GM06990 (cell line): Measurements from ENCODE around the gene IL10RA.

Experiments
- DNase-seq: peaks from one replicate; pipeline ENCODE4 v3.0.0-alpha.2; 2011; ENCODE audit not compliant: insufficient read length; ENCODE audit errors: extremely low read depth
- H3K27me3 ChIP-seq: replicated peaks from 2 replicates; pipeline ENCODE4 v1.6.0; 2011; ENCODE audit warnings: low read length; ENCODE audit not compliant: control insufficient read depth, insufficient read depth
- H3K36me3 ChIP-seq: 2 replicates; pipeline ENCODE4 v1.5.1; 2011; ENCODE audit warnings: low read length; ENCODE audit not compliant: control insufficient read depth, insufficient read depth
- H3K4me3 ChIP-seq: replicated peaks from 2 replicates; pipeline ENCODE4 v1.5.1; 2011; ENCODE audit warnings: low read depth, mild to moderate bottlenecking, control low read depth, low read length
- TF ChIP-seq, protein P1 (sequence below): IDR thresholded peaks from 2 replicates; pipeline ENCODE4 v1.5.1; 2011; ENCODE audit warnings: low read length, control low read depth, mild to moderate bottlenecking, inconsistent platforms; ENCODE audit not compliant: insufficient read depth, poor library complexity, severe bottlenecking

Gene IL10RA

DNA sequence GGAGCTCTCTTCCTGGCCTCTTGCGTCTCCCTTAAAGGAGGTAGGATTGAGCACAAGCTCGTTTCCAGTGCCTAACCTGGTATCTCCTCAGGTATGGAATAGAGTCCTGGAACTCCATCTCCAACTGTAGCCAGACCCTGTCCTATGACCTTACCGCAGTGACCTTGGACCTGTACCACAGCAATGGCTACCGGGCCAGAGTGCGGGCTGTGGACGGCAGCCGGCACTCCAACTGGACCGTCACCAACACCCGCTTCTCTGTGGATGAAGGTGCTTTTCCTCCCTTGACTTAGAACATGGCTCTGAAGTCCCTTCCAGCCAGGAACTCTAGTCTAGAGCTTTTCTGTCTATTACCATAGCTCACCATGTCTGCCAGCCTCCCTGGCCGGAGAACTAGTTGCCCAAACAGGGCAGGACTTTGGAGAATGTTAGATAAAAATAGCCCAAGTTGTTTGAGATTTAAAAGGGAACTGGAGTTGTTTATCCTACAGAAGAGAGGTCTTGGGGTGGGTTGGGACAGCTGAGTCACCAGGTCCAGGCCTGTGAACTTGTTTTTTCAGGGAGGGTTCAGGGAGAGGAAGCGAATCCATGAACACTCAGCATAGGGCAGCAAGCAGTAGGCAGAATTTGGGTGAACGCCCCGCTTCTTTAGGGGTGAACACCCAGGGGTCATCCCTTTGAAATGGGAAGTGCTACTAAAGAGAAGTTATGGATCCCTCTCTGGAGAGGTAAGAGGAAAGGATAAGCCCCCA lies 3.3 kb downstream of the IL10RA start:
- TF ChIP-seq, protein P1, sequence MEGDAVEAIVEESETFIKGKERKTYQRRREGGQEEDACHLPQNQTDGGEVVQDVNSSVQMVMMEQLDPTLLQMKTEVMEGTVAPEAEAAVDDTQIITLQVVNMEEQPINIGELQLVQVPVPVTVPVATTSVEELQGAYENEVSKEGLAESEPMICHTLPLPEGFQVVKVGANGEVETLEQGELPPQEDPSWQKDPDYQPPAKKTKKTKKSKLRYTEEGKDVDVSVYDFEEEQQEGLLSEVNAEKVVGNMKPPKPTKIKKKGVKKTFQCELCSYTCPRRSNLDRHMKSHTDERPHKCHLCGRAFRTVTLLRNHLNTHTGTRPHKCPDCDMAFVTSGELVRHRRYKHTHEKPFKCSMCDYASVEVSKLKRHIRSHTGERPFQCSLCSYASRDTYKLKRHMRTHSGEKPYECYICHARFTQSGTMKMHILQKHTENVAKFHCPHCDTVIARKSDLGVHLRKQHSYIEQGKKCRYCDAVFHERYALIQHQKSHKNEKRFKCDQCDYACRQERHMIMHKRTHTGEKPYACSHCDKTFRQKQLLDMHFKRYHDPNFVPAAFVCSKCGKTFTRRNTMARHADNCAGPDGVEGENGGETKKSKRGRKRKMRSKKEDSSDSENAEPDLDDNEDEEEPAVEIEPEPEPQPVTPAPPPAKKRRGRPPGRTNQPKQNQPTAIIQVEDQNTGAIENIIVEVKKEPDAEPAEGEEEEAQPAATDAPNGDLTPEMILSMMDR, result no peak
- Histone ChIP-seq H3K4me3 (no peak overlapping the region), H3K27me3 (no peaks in the 10 kb centered on the region), H3K36me3 (peaks cover 10% of the 10 kb centered on the region)
- no peak for DNase-seq

DNA sequence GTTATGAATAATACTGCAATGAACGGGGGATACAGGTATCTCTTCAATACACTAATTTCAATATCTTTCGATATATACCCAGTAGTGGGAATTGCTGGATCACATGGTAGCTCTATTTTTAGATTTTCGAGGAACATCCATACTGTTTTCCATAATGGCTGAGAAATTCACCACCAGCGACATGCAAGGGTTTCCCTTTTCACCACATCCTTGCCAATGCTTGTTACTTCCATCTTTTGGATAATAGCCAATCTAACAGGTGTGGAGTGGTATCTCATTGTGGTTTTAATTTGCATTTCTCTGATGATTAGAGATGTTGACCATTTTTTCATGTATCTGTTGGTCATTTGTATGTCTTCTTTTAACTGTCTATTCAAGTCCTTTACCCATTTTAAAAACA lies 5.9 kb downstream of the IL10RA start:
- no peak for DNase-seq
- peaks cover 20% of the 10 kb centered on the region for H3K36me3 ChIP-seq
- no peak overlapping the region for H3K4me3 ChIP-seq
- TF ChIP-seq, protein P1, result no peak
- H3K27me3 ChIP-seq, result no peaks in the 10 kb centered on the region

- no peak overlapping the region for H3K4me3 ChIP-seq
- TF ChIP-seq, protein P1, result no peak
Measured at GRCh38 chr11:117992620-117993019, 6.4 kb downstream of the IL10RA start.

DNA sequence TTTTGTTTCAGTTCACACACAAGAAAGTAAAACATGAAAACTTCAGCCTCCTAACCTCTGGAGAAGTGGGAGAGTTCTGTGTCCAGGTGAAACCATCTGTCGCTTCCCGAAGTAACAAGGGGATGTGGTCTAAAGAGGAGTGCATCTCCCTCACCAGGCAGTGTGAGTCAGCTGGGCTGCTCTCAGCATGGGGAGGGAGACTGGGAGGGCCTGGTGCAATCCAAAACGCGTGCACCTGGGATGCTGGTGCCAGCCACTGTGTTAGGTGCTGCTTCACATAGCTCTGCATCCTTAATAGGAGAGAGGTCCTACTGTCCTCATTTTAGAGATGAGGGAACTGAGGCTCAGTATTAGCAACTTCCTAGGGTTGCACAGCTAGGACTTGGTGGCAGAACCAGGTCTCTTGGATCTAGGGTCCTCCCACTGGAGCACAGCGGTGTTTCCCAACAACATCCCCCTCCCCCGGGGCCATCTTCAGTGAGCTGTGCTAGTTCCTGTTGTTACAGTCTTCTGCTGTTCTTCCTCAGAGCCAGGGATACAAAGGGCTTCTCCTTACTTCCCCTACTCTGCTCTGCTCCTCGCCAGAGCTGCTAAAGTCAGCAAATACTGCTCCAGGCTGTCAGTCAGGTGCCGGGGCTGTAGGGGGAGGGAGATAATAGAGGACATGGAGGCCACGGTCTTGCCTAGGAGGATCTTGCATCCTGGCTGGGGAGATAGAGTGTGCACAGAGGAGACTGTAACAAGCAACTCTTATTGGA lies 8.0 kb downstream of the IL10RA start:
- no peak overlapping the region for H3K4me3 ChIP-seq
- TF ChIP-seq, protein P1, result no peak
- no peaks in the 10 kb centered on the region for H3K27me3 ChIP-seq
- no peak for DNase-seq
- peaks cover 22% of the 10 kb centered on the region for H3K36me3 ChIP-seq

More at GRCh38 chr11:117992620-117993019, 6.4 kb downstream of the IL10RA start:
- no peak for DNase-seq
- H3K27me3 ChIP-seq, result no peaks in the 10 kb centered on the region
- peaks cover 20% of the 10 kb centered on the region for H3K36me3 ChIP-seq

- no peaks in the 10 kb centered on the region for H3K27me3 ChIP-seq
- peaks cover 21% of the 10 kb centered on the region for H3K36me3 ChIP-seq
- H3K4me3 ChIP-seq, result no peak overlapping the region
- TF ChIP-seq, protein P1, result no peak
- no peak for DNase-seq
Measured at GRCh38 chr11:117995472-117995871, 9.3 kb downstream of the IL10RA start.
